H1 (cell line): ENCODE measurements around the gene FH. TPM values are rescaled to one million over a fixed set of nuclear protein-coding genes. Genes with fewer than 3 reads are reported as not detected.

Experiments used
- ASH2L ChIP-seq: fragments of 200-600, 300-600 bp; sonication (generic); IDR thresholded peaks from one replicate; pipeline ENCODE4 v1.7.1; 2017; ENCODE audit warnings: low read length
- KDM5A ChIP-seq: fragments of 200-600 bp; IDR thresholded peaks from 2 replicates; pipeline ENCODE4 v1.7.1; 2012; ENCODE audit warnings: mild to moderate bottlenecking, low read length, inconsistent platforms, mixed read lengths
- TBP ChIP-seq: IDR thresholded peaks from 2 replicates; pipeline ENCODE4 v1.6.1; 2011; ENCODE audit warnings: low read depth, low read length, improper control_type of control experiment
- polyA plus RNA-seq, 7 experiments: library from polyadenylated mRNA; depleted of rRNA in 3 of 7; stranded (reverse) in 5 of 7; unstranded in 2 of 7; fragments of >200 nt in 5 of 7; fragments of 200-250 nt in 2 of 7; gene quantifications; 1 replicate in 5 of 7; 2 replicates in 1 of 7; 4 replicates in 1 of 7; pipeline versions ENCODE4 v1.2.1 to v1.2.3, GENCODE V29; 2011 to 2013; ENCODE audit warnings: missing spikeins in 2 of 7, mixed read lengths in 2 of 7
- total RNA-seq: library from RNA; stranded (reverse); fragmentation: NEBNext Ultra II Directional; extraction: Animal tissue kit (Norgen Biotek cat#: 25700); gene quantifications from 2 replicates; pipeline ENCODE4 v1.2.1, GENCODE V29; 2021
- TF ChIP-seq, protein P1 (sequence below): IDR thresholded peaks from 2 replicates; pipeline ENCODE4 v1.6.1; 2012; ENCODE audit warnings: low read length, inconsistent platforms

FH gene
- total and polyA plus RNA-seq, 2 of the 8 experiments (the other 6 are each of a cell fraction or from before 2014, with no cell fraction given) = 45.0 to 81.9 TPM

DNA sequence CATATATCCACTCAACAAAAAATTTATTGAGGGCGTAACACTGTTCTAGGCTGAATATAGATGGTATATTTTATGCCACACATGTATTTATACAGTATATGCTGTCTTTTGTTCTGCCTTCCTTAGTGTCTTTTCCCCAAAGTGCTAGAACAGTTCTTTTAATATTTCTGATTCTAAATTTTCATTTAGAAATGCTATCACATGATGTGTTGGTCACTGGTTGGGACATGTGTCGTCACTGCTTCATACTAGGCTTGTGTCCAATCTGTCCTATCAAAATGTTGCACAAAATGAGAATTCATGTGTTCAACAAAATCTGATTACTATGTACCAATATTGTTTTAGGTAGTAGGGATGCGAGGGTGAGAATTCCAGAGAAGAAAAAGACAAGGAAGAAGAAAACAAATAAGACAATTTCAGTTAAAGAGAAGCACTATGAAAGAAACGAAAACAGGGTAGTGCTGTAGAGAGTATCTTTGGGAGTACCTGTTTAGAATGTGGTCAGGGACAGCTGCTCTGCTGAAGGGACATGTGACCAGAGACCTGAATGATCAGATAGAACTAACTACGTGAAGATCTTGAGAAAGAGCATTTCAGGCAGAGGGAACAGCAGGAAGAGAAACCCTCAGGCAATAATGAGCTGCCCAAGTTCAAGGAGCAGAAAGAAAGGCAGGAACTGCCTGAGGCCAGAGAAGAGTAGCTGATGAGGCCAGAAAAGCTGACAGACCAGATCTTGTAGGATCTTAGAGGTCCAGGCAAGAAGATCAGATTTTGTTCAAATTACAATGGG is 14.0 kb upstream of the FH start (continued):
- TF ChIP-seq, protein P1, sequence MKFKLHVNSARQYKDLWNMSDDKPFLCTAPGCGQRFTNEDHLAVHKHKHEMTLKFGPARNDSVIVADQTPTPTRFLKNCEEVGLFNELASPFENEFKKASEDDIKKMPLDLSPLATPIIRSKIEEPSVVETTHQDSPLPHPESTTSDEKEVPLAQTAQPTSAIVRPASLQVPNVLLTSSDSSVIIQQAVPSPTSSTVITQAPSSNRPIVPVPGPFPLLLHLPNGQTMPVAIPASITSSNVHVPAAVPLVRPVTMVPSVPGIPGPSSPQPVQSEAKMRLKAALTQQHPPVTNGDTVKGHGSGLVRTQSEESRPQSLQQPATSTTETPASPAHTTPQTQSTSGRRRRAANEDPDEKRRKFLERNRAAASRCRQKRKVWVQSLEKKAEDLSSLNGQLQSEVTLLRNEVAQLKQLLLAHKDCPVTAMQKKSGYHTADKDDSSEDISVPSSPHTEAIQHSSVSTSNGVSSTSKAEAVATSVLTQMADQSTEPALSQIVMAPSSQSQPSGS = no peak
- no peak for TF ChIP-seq TBP
- TF ChIP-seq KDM5A = no peak
- no peak for TF ChIP-seq ASH2L
